DND-41 (cell line): ENCODE results near the gene AOPEP.
"Not testable (repeated sequence)": the region's sequence is repeated elsewhere in the genome, so short reads cannot be mapped to it uniquely, and the experiment has no call there.

Experiments
- ATAC-seq: fragments of 200-7000 bp; cut with Tn5 transposase; 3 replicates; pipeline ENCODE4 v1.9.1; 2021; ENCODE audit warnings: low read depth; ENCODE audit not compliant: insufficient read depth
- DNase-seq: peaks from one replicate; pipeline ENCODE4 v3.0.0-alpha.2; 2020
- H2AFZ ChIP-seq: 2 replicates; pipeline ENCODE4 v1.6.0; 2012; ENCODE audit warnings: low read depth, low read length
- H3K27ac ChIP-seq: 2 replicates; pipeline ENCODE4 v1.5.1; 2012; ENCODE audit warnings: low read length, inconsistent platforms
- H3K27me3 ChIP-seq: fragments of 200-600 bp; sonication (generic); 2 replicates; pipeline ENCODE4 v1.6.0; 2012; ENCODE audit warnings: low read length, mild to moderate bottlenecking, inconsistent platforms; ENCODE audit not compliant: insufficient read depth, poor library complexity
- H3K36me3 ChIP-seq: 2 replicates; pipeline ENCODE4 v1.5.1; 2012; ENCODE audit warnings: low read length, inconsistent platforms; ENCODE audit not compliant: insufficient read depth
- H3K4me1 ChIP-seq: 2 replicates; pipeline ENCODE4 v1.5.1; 2012; ENCODE audit warnings: mild to moderate bottlenecking, low read length; ENCODE audit not compliant: insufficient read depth
- H3K4me2 ChIP-seq: 2 replicates; pipeline ENCODE4 v1.6.0; 2012; ENCODE audit warnings: mild to moderate bottlenecking, moderate library complexity, low read length, inconsistent platforms; ENCODE audit not compliant: insufficient read depth
- H3K4me3 ChIP-seq, 2 experiments: fragments of 200-600 bp in 1 of 2; shearing (Covaris generic) in 1 of 2; 2 replicates each; pipeline ENCODE4 v1.5.1; 2012 to 2016; ENCODE audit warnings: inconsistent platforms in 2 of 2, low read length in 2 of 2, mild to moderate bottlenecking in 2 of 2, low read depth in 1 of 2, moderate library complexity in 1 of 2
- H3K79me2 ChIP-seq: 2 replicates; pipeline ENCODE4 v1.6.0; 2012; ENCODE audit warnings: low read length, inconsistent platforms; ENCODE audit not compliant: insufficient read depth
- H3K9ac ChIP-seq: 2 replicates; pipeline ENCODE4 v1.6.0; 2012; ENCODE audit warnings: low read depth, mild to moderate bottlenecking, inconsistent platforms, low read length, moderate library complexity
- H3K9me3 ChIP-seq: 2 replicates; pipeline ENCODE4 v1.5.1; 2012; ENCODE audit warnings: low read length, moderate library complexity, mild to moderate bottlenecking, inconsistent platforms; ENCODE audit not compliant: insufficient read depth, severe bottlenecking
- H4K20me1 ChIP-seq: 2 replicates; pipeline ENCODE4 v1.6.0; 2012; ENCODE audit warnings: low read length; ENCODE audit not compliant: insufficient read depth
- CTCF ChIP-seq: IDR thresholded peaks from 2 replicates; pipeline ENCODE4 v1.5.1; 2012; ENCODE audit warnings: borderline replicate concordance, low read length, moderate library complexity, mild to moderate bottlenecking; ENCODE audit not compliant: poor library complexity, severe bottlenecking; ENCODE audit errors: extremely low read depth
- EZH2 ChIP-seq: IDR thresholded peaks from 3 replicates; pipeline ENCODE4 v1.6.1; 2012; ENCODE audit warnings: borderline replicate concordance, low read depth, mild to moderate bottlenecking, moderate library complexity, low read length, inconsistent platforms; ENCODE audit not compliant: severe bottlenecking

AOPEP gene

GRCh38 chr9:94956731-94957130 lies 230.2 kb downstream of the AOPEP start:
- H3K27ac ChIP-seq, result no peak overlapping the region
- no peaks in the 10 kb centered on the region for H3K9me3 ChIP-seq
- no peaks in the 10 kb centered on the region for H4K20me1 ChIP-seq
- H3K4me1 ChIP-seq, result no peaks in the 10 kb centered on the region; the same call in 1 of the 2 replicates
- DNase-seq, result no peak
- H3K4me3 ChIP-seq, result no peak overlapping the region
- H3K9ac ChIP-seq, result no peak overlapping the region
- H3K27me3 ChIP-seq, result no peaks in the 10 kb centered on the region
- no peak for ATAC-seq
- H2AFZ ChIP-seq, result no peak overlapping the region
- H3K36me3 ChIP-seq, result no peaks in the 10 kb centered on the region
- TF ChIP-seq EZH2, result no peak
- TF ChIP-seq CTCF, result no peak
- no peak overlapping the region for H3K4me2 ChIP-seq
- no peaks in the 10 kb centered on the region for H3K79me2 ChIP-seq

GRCh38 chr9:94960964-94961363 lies 234.5 kb downstream of the AOPEP start:
- Histone ChIP-seq H2AFZ (no peak overlapping the region), H3K9me3 (no peaks in the 10 kb centered on the region), H4K20me1 (no peaks in the 10 kb centered on the region), H3K79me2 (no peaks in the 10 kb centered on the region), H3K36me3 (no peaks in the 10 kb centered on the region), H3K27me3 (no peaks in the 10 kb centered on the region), H3K4me1 (no peaks in the 10 kb centered on the region), H3K4me2 (no peak overlapping the region), H3K27ac (no peak overlapping the region), H3K4me3 (no peak overlapping the region), H3K9ac (no peak overlapping the region)
- no peak for TF ChIP-seq CTCF
- no peak for TF ChIP-seq EZH2
- ATAC-seq (no peak), DNase-seq (no peak)

GRCh38 chr9:94961870-94962269 lies 235.4 kb downstream of the AOPEP start:
- Histone ChIP-seq H3K4me3 (no peak overlapping the region), H3K27ac (no peak overlapping the region), H3K4me2 (no peak overlapping the region), H3K79me2 (no peaks in the 10 kb centered on the region), H4K20me1 (no peaks in the 10 kb centered on the region), H3K9me3 (no peaks in the 10 kb centered on the region), H2AFZ (no peak overlapping the region), H3K36me3 (no peaks in the 10 kb centered on the region), H3K27me3 (no peaks in the 10 kb centered on the region), H3K9ac (no peak overlapping the region), H3K4me1 (no peaks in the 10 kb centered on the region)
- ATAC-seq (no peak), DNase-seq (no peak)
- no peak for TF ChIP-seq EZH2
- no peak for TF ChIP-seq CTCF

GRCh38 chr9:94965631-94966030 lies 239.1 kb downstream of the AOPEP start:
- not testable (repeated sequence) for H3K4me2 ChIP-seq, H4K20me1 ChIP-seq, H2AFZ ChIP-seq, ATAC-seq, H3K4me3 ChIP-seq, H3K4me1 ChIP-seq, H3K79me2 ChIP-seq, H3K9ac ChIP-seq, H3K27ac ChIP-seq, H3K27me3 ChIP-seq, H3K36me3 ChIP-seq, H3K9me3 ChIP-seq, DNase-seq

- H3K79me2 ChIP-seq, H3K4me3 ChIP-seq: not testable (repeated sequence)
Measured at GRCh38 chr9:94966046-94966445, 239.5 kb downstream of the AOPEP start.

More at GRCh38 chr9:94966046-94966445, 239.5 kb downstream of the AOPEP start:
- H3K9ac ChIP-seq, H4K20me1 ChIP-seq, ATAC-seq, H3K4me1 ChIP-seq, H3K27me3 ChIP-seq, DNase-seq, H2AFZ ChIP-seq, H3K27ac ChIP-seq, H3K4me2 ChIP-seq, H3K9me3 ChIP-seq, H3K36me3 ChIP-seq: not testable (repeated sequence)
